Nucleus accumbens (tissue), 56 donors: ENCODE measurements around the gene DCAF15.
"Not testable (repeated sequence)": the region's sequence is repeated elsewhere in the genome, so short reads cannot be mapped to it uniquely, and the experiment has no call there.

Source experiments
- DNase-seq, 56 donors: peaks; one replicate each; lab custom pipeline; 2025; lab: John Stamatoyannopoulos, UW

DCAF15 gene

GRCh38 chr19:13952154-13952930, at the start of gene DCAF15:
TSS of gene DCAF15 (plus strand) at chr19:13952509. CDS start at chr19:13952513, 4 bp downstream.
- DNase-seq: peak; percentile 92 to 100 (median 99)

- DNase-seq: no peak
Observed at GRCh38 chr19:13902993-13903555, 49.2 kb upstream of the DCAF15 start.

- peak in 55 of 56 donors; percentile 53 to 95 (median 85) for DNase-seq
Observed at GRCh38 chr19:13905634-13906520, 46.4 kb upstream of the DCAF15 start, which contains the start of the genes BRME1 and CC2D1A. TSS of gene BRME1 (minus strand) at chr19:13906117. CDS start at chr19:13904892, 1,225 bp downstream. TSS of gene CC2D1A (plus strand) at chr19:13906201. CDS start at chr19:13906442, 241 bp downstream.

- DNase-seq: peak in 9 of 56 donors; percentile 14 to 48 (median 27)
Observed at GRCh38 chr19:13906521-13906904, 45.8 kb upstream of the DCAF15 start.

GRCh38 chr19:13906910-13907309, 45.4 kb upstream of the DCAF15 start:
- DNase-seq: no peak

- no peak for DNase-seq
Observed at GRCh38 chr19:13908674-13909073, 43.6 kb upstream of the DCAF15 start.

- DNase-seq: no peak
Observed at GRCh38 chr19:13909430-13909829, 42.9 kb upstream of the DCAF15 start.

GRCh38 chr19:13913352-13913751, 39.0 kb upstream of the DCAF15 start:
- no peak for DNase-seq

- DNase-seq: no peak
Observed at GRCh38 chr19:13914777-13915176, 37.5 kb upstream of the DCAF15 start.

- DNase-seq: no peak
Observed at GRCh38 chr19:13917888-13918406, 34.4 kb upstream of the DCAF15 start.

GRCh38 chr19:13918726-13919411, 33.4 kb upstream of the DCAF15 start:
- DNase-seq: no peak

- DNase-seq: no peak
Observed at GRCh38 chr19:13920524-13920923, 31.8 kb upstream of the DCAF15 start.

GRCh38 chr19:13920940-13921747, 31.2 kb upstream of the DCAF15 start:
- peak in 18 of 56 donors; percentile 2 to 49 (median 20) for DNase-seq

- not testable (repeated sequence) for DNase-seq
Observed at GRCh38 chr19:13922118-13922517, 30.2 kb upstream of the DCAF15 start.

- no peak for DNase-seq
Observed at GRCh38 chr19:13923194-13923987, 28.9 kb upstream of the DCAF15 start.

- no peak for DNase-seq
Observed at GRCh38 chr19:13926010-13926409, 26.3 kb upstream of the DCAF15 start.

- no peak for DNase-seq
Observed at GRCh38 chr19:13926715-13927114, 25.6 kb upstream of the DCAF15 start.

- DNase-seq: no peak
Observed at GRCh38 chr19:13929340-13929739, 23.0 kb upstream of the DCAF15 start.
